HG02623 (cell line): Measurements from ENCODE around the gene IMMP2L.

Experiments used
- ATAC-seq: cut with Tn5 transposase; IDR thresholded peaks from one replicate; pipeline ENCODE4 v1.9.1; 2021; ENCODE audit warnings: moderate library complexity; ENCODE audit not compliant: unreplicated experiment

Gene IMMP2L

DNA sequence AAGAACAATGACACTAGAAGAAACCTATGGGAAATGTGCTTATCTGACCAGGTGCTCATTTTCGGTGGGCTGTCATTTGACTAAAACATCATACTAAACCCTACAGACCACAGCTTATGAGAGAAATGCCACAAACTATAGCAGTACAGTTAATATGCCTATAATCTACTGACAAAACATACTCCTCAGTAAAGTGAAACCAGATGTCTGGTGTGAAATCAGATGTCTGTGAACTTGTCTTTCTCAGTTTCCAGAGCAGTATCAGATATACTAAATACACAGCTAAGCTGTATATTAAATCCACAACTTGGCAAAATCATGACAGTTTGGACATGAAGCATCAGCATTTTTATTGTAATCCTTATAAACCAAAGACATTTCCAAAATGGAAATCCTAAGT lies 3.3 kb downstream of the IMMP2L start:
- ATAC-seq, result peak; percentile 52

DNA sequence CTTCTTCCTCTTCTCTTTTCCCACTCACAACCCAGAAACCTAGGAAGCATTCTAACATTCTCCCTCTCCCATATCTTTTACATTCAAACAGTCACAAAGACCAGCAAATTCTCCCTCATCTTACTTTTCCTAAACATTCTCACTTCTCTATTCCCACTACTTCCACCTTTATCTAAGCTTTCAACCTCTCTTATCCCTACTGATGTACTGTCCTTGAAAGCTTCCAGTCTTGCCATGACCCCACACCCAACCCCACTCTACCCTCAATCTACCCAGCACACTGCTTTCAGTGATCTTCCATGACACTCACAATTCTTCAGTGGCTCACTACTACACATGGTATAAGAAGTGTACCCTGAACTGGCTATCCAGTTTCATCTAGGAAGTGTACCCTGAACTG lies 5.3 kb downstream of the IMMP2L start:
- ATAC-seq, result no peak

DNA sequence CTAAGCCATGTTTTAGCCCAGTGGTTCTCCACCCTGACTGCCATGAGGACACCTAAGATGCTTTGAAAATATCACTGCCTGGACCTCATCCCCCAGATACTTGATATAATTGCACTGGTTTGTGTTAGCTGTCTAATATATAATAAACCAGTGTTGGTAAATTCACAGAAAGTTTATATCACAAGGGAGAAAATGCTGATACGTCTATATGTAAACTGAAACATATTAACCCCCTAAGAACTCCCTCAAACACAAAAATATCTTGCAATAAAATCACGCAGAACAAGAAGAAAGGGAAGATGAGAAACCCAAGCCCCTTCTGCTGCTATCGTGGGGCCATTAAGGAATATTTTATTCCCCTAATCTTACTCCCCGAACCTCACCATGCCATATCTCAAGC lies 8.2 kb downstream of the IMMP2L start:
- no peak for ATAC-seq

DNA sequence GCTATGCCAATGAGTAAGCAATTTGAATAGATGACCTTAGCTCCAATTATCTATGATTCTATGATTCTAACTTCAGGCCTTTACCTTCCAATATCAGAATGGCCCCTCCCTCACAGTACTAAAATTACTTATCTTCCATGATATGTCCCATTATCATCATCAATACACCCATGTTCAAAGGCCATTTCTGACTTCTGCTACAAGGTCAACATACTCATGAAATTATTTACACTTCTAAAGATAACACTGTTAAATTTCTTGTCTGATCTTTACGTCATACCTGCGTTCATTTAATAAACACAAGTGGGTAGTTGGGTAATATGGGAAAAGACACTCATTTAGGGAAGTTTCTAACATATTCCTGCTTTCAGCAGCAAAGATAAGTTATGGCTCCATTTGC lies 21.2 kb downstream of the IMMP2L start:
- ATAC-seq, result no peak

DNA sequence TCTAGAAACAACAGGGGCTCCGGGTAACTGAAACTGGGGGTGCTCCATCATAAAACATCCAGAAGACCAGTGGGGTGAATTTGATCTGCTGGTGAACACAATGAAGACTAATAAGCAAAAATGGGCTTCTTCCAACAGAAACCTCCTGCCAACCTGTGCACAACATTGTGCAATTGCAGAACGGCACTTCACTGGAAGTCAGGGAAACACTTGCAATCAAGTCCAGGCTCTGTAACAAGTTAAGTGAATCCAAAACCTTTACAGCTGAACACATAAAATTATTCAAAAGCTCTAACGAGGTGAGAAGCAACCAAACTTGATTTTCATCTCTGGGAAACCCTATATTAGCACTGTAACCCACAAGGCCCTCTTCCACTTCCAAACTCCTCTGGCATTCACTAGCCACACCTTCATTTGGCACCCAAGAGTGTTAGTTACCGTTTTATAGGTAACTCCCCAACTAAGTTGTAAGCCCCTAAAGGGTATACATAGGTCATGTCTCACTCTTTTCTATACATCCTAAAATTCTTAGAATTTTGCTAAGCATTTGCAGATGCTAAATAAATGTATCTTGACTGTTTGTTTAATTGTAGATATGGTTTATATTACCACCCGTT lies 22.0 kb downstream of the IMMP2L start:
- no peak for ATAC-seq

DNA sequence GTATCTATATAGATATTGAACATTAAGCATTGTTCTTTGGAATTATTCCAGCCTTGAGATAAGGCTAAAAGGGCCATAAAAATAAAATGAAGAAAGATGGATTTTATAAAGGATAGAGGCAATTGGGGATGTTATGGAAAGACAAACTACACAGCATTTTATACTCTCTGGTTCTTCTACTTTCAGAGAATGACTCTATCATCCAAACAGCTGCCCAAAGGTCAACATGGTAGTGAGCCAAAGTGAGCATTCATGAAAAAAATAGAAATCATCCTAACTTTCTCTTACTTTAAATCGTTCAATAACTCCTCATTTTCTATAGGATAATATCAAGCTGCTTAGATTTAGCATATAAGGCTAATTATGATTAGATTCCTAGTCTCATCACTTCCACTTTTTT lies 25.2 kb downstream of the IMMP2L start:
- no peak for ATAC-seq

DNA sequence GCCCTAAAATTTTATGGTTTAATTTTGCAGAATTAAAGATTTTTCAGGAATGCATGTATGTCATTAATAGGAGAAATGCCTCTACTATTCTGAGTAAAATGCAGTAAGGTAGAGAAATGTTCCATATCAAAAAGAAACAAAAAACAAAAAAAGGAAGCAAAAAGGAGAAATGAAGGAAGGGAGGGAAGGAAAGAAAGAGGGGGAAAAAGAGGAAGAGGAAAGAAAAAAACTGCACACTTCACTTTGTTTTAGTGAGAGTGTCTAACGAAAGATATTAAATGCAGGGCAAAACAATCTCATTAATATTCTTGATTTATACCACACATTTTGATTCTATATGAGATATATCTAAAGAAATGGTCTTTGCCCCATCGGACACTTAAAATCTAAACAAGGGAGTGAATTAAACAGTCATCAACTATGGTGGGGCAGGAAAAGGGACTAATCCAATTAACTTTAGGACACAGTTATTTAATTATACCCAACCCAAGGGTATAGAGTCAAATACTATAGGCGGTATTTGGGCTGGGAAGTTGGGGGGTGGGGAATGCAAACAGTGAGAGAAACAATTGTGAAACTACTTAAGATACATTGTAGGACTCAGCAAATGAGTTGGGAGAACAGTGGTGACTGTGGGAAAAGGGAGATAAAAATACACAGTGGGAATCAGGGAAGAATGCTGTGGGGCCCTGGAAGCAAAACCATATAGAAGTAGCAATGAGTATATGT lies 27.0 kb downstream of the IMMP2L start:
- no peak for ATAC-seq

DNA sequence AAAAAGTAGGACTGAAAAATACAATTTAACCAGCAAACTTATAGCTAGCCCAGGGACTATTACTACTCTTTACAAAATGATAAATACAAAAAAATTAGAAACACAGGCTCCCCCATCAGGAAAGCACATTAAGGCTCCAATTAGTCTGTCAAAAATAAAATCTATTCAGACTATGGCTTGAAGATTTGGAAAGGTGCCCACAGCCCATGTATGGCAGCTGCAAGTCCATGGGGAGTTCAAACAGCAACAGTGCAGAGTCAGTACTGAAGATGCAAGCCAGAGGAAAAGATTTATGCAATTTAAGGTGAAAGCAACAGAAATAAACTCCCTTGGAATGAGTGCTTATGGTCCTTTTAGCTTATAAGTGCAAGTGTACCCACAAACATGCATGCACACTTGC lies 29.7 kb downstream of the IMMP2L start:
- ATAC-seq, result no peak

DNA sequence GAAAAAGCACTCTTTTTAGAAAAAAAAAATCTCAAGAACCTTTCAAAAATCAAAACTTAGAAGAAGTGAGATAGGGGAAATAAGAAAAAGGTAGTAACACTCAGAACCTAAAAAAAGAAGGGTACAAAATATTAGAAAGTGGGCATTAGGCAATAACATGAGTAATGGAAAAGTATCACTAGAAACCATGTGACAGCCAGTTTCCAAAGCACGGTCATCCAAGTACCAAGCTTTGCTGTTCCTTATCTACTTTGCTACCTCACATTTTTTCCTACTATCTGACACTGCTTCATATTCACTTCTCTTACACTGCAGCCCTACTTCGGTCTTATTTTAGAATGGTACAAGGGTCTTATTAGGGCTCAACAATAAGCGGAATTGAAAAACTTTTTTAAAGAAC lies 30.3 kb downstream of the IMMP2L start:
- ATAC-seq, result no peak

DNA sequence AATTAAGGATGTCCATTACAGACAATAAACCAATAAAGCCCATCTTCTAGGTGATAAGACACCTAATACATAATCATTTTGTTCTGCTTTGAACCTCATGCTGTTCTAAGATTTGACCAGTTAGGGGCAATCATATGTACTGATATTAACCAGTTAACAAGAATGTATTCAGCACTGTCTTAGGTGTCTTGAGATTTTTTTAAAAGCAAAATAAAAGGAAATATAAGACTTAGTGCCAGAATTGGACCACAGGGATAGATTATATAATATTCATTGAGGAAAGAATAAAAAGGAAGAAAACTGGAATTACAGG lies 32.0 kb downstream of the IMMP2L start:
- no peak for ATAC-seq

DNA sequence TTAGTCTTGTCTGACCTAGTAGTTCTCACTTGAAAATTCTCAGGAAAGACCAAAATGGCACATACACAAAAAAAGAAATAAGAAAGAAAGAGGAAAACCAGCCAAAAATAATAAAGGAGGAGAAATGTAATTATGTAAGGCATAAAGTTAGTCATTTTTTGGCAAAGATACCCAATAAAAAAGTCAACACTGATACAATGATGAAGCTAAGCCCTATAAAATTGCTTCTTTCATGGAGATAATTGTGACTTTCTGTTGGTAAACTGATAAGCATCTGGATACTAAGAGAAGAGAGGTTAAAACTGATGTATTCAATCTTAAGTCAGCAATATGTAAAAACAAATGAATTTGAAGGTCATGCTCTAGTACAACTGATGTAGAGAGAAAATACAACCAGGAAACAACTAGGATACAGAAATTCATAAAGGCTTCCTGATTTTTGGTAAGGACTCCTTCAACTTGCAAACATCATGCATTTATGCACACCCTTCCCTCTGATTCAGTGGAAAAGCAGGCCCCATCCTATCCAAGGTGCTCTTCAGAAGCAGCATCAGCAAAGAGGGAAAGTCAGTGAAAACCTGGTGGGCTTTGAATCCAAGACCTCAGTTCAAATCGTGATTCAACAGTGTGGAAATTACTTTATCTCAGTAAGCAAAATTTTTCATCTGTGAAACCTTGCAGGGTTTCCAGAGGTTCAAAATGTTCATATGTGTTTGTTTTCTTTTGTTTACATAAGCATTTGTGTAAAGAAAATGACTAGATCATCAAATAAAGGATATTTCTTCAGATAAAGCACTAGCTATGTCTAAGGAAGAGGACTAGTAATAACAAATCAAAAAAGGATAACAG lies 32.6 kb downstream of the IMMP2L start:
- ATAC-seq, result no peak

DNA sequence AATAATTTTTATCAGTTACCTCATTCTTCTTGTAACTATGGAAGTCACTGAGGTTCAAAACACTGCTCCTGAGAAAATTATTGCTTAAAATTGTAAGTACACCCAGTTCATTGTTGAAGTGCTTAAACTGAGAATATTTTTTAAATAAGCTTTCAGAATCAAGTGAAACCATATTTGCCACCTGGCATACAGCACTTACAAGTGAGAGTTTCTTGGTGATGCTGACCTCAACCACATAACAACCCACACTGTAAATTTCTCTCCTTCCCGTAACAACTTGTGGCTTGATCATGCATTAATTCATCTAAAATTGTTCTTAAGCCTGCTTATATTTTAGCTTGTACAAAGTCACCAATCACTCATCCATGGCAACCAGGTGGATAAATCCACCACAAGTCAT lies 34.0 kb downstream of the IMMP2L start:
- ATAC-seq, result peak; percentile 47

DNA sequence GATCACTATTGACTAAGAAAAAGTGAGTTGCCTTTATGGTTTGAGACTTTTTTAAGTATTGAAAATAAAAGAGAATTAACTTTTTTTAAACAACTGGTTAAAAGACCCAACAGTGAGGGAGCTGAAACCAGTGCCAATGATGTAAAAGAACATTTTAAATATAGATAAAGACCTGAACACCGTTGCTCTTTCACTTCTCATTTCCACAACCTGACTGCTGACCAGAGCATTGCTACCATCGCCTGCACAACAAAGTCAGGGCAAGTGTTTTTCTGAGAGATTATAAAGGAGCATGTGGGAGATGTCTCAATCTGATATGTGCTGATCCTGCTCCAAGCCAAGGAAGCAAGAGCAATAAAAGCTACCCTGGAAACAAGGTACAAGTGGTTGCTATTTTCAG lies 34.7 kb downstream of the IMMP2L start:
- ATAC-seq, result peak; percentile 88

DNA sequence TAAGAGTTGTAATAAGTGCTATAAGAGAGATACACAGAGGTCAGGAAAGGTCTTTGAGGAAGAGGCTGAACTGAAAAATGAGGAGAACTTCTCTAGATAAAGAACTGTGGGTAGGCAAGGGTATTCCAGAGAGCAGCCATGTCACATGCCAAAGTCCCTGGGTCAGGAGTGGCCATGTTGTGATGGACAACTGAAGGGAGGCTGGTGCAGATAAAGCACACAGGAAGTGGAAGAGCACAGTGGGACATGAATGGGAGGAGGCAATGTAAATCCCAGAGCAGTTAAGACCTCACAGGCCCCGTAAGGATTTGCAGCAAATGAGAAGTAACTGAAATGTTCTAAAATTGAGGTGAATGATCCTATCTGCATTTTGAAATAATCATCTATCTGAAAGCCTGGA lies 37.2 kb downstream of the IMMP2L start:
- no peak for ATAC-seq

DNA sequence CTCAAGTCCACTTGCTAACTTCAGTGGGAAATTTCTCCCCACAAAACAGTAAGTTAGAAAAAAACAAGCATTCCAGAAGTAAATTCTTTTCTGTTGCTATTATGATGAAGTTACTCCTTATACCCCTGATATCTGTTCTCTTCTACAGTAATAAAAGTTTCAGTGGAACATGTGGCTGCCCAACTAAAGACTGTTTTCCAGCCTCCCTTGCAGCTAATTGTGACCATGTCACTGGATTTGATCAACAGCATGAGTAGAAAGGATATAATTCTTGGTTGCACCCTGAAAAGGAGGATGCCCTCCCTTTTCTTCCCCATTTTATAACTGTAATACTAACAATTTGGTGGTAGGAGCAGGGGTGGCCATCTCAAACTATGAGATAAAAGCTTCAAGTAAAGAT lies 40.6 kb downstream of the IMMP2L start:
- no peak for ATAC-seq

DNA sequence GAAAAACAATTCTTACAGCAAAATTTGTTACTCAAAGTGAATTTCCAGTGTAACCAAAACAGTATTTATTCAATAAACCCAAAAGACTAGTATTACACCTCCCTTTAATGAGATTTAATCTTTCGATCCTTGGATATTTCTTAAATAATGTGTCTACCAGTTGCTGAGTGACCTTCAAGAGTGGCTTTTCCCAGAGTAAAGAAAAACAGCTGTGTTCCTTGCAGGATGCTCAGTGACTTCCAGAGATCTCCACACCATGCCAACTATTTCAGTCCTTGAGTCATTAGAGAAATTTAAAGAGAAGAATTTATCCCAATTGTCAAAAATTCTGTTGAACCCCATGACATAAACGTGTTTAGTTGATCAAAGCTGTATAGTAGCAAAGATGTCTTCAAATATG lies 44.0 kb downstream of the IMMP2L start:
- no peak for ATAC-seq

DNA sequence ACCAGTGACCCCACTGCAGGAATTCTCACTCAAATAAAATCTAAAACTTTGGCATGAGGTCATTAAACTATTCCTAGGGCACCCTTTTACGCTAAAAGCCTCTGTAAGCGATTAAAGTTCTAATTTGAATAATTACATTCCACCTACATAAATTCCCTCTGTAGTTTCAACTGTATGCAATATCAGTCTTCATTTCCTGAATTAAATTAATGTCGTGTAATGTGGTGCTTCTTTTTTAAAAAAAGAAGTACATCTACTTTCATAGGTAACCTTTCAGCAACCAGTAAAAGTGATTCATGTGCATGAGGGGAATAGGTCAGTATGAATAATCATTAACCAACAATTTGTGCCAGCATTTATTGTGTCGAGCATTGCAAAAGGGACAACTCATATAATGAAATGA lies 44.7 kb downstream of the IMMP2L start:
- no peak for ATAC-seq

DNA sequence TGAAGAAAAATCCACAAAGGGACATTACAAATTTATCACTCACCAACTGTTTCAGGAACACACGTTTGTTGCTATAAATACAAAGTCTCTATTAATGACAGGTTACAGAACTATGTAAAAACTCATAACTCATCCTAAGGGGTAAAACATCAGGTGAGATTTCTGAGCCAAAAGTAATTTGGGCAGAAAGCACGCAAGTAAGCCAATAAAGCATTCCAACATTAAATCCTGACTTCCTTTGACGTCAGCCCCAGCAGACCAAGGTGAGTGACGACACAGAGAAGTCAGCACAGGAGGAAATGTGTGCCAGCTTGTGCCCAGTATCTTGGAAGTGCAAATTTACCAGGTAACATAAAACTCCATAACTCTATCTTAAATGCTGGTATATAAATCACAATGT lies 45.7 kb downstream of the IMMP2L start:
- ATAC-seq, result no peak

DNA sequence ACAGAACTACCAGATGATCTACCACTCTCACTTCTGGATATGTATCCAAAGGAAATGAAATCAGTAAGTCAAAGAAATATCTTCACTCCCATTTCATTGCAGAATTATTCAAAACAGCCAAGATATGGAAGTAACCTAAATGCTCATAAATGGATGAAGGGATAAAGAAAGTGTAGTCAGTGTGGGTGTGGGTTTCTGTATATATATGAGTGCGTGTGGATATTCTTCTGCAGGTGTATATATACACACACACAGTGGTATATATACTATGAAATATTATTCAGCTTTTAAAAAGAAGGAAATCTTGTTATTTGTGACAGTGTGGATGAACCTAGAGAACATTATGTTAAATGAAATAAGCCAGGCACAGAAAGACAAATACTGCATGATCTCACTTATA lies 48.7 kb downstream of the IMMP2L start:
- ATAC-seq, result no peak

DNA sequence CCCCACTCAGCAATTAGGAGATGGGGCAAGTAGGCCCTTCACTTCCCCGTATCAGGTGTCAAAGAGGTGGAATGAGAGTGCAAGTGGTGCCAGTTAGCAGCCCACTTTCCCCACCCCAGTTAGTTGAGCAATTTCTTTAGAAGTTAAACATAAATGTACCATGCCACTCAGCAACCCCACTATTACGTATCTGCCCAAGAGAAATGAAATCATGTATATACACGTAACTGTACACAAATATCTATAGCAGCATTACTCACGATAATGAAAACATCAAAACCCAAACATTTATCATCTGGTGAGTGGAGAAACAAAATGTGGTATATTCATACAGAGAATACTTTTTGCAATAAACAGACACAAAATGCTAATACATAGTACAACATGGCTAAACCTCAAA lies 50.4 kb downstream of the IMMP2L start:
- ATAC-seq, result no peak

DNA sequence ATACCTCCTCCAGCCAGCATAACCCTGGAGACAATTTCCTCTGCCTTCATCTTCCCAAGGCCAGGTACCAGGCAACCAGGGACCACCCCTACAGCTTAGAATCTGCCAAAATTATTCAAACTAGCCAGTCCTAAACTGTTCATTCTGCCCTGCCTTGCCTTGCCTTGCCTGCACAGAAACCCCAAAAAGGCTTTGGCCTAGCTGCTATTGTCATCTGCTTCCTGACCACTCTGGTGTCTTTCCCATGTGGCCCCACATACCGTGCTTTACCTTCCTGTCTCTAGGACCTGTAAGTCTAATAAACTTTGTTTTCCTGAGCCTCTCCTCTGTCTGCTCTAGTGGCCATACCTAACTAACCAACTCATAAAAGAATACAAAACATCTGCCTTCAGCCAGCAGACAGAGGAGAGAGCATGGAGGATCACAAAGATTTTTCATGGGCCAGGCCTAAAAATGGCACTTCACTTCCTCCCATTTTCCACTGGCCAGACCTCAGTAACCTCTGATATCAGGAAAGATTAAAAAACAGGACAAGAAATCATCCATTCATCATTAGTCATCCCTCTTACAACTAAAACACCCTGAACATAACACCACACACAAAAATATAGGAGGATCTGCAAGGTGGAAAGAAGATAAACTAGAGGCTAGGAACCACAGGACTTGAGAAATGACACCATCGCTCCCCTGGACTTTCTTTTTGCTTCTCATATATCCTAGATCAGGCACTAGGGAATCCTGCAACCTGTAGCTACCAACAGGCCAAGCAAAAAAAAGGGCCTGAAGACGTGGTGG lies 51.5 kb downstream of the IMMP2L start:
- no peak for ATAC-seq
